SK-N-MC (cell line): ENCODE results near the gene PRPSAP1.

Experiments used
- EZH2 ChIP-seq: fragments of 200-600 bp; sonication (generic); IDR thresholded peaks from one replicate; pipeline ENCODE4 v1.6.1; 2017; ENCODE audit warnings: antibody characterized with exemption
- FOXP2 ChIP-seq: optimal IDR thresholded peaks from 2 replicates; pipeline ENCODE3; 2011; ENCODE audit warnings: mild to moderate bottlenecking, moderate library complexity; ENCODE audit not compliant: insufficient read depth; ENCODE audit errors: extremely low read length, control extremely low read depth
- POLR2AphosphoS5 ChIP-seq: IDR thresholded peaks from 2 replicates; pipeline ENCODE4 v1.6.1; 2012; ENCODE audit warnings: mild to moderate bottlenecking, low read depth, low read length, borderline replicate concordance

DNA sequence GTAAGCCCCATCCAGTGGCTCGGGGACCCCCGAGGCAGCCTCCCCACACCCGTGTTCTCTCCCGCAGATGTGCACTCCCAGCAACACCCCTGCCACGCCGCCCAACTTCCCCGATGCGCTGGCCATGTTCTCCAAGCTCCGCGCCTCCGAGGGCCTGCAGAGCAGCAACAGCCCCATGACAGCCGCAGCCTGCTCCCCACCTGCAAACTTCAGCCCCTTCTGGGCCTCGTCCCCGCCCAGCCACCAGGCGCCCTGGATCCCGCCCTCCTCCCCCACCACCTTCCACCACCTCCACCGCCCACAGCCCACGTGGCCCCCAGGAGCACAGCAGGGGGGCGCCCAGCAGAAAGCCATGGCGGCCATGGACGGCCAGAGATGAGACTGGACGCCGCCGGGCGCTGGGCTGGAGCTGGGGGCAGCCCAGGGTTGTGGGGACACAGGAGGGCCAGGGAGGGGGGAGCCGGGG is 83.6 kb downstream of the PRPSAP1 start:
- TF ChIP-seq POLR2AphosphoS5 (no peak), EZH2 (no peak), FOXP2 (no peak)
